Fibroblast of pulmonary artery (primary cell): ENCODE measurements around the gene CYP3A4.
"Not testable (repeated sequence)": the region's sequence is repeated elsewhere in the genome, so short reads cannot be mapped to it uniquely, and the experiment has no call there.

Experiments
- DNase-seq: peaks from one replicate; pipeline ENCODE4 v3.0.0-alpha.2; 2010; ENCODE audit warnings: low read depth
- H3K4me3 ChIP-seq: replicated peaks from 2 replicates; pipeline ENCODE4 v1.5.1; 2011; ENCODE audit warnings: low read depth, mild to moderate bottlenecking, control low read depth, low read length, moderate library complexity
- TF ChIP-seq, protein P1 (sequence below): IDR thresholded peaks from 2 replicates; pipeline ENCODE4 v1.5.1; 2011; ENCODE audit warnings: mild to moderate bottlenecking, control low read depth, low read length, inconsistent platforms; ENCODE audit errors: missing control alignments

The CYP3A4 gene

DNA sequence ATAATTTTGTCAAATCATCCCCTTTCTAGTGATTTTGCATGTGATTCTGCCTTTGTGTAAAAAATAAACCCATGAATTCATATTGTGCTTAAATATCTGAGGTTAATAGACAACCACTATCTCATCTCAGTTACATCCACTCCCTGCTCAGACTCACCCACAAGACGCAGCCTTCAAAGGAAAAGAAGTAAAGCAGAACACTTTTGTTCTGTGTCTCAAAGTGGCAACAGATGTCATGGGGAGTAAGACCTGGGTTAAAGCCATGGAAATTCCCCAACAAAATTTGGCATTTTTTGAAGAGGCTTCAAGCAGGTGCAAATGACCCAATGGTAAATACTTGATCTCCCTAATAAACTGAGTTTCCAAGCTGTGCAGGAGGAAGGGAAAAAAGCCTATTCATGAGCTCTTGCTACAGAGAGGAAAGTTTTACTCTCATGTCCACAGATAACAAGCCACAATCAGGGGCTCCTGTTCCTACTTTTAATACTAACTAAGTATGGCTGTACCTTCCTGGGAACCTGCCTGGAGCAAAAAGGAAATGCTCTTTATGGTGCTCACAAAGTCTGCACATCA lies 53.7 kb downstream of the CYP3A4 start:
- TF ChIP-seq, protein P1, sequence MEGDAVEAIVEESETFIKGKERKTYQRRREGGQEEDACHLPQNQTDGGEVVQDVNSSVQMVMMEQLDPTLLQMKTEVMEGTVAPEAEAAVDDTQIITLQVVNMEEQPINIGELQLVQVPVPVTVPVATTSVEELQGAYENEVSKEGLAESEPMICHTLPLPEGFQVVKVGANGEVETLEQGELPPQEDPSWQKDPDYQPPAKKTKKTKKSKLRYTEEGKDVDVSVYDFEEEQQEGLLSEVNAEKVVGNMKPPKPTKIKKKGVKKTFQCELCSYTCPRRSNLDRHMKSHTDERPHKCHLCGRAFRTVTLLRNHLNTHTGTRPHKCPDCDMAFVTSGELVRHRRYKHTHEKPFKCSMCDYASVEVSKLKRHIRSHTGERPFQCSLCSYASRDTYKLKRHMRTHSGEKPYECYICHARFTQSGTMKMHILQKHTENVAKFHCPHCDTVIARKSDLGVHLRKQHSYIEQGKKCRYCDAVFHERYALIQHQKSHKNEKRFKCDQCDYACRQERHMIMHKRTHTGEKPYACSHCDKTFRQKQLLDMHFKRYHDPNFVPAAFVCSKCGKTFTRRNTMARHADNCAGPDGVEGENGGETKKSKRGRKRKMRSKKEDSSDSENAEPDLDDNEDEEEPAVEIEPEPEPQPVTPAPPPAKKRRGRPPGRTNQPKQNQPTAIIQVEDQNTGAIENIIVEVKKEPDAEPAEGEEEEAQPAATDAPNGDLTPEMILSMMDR: no peak
- no peak for DNase-seq
- H3K4me3 ChIP-seq: no peak overlapping the region

DNA sequence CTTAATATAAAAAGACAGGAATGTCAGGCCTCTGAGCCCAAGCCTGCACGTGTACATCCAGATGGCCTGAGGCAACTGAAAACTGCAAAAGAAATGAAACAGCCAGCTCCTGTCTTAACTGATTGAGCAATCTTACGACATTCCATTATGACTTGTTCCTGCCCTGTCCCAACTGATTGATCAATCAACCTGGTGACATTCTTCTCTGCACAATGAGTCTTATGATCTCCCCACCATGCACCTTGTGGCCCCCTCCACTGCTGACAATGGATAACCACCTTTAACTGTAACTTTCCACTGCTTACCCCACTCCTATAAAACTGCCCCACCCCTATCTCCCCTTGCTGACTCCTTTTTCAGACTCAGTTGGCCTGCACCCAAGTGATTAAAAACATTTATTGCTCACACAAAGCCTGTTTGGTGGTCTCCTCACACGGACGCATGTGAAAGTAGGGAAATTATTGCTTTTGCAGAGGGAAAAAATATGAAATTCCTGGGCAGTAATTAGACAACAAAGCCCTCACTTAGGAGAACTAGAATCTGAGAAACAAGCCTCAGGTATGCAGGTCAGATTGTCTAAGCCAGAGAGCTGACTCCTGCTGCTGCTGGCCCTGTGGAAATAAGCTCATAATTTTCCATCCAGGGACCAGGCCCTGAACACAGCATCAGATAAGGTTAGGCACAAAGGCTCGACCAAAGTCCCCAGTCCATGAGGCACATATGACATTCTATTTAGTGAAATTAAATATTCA lies 54.3 kb downstream of the CYP3A4 start:
- TF ChIP-seq, protein P1: no peak
- H3K4me3 ChIP-seq: no peak overlapping the region
- peak; percentile 10 for DNase-seq

- no peak overlapping the region for H3K4me3 ChIP-seq
- DNase-seq: no peak
- TF ChIP-seq, protein P1: no peak
These were observed 55.4 kb downstream of the CYP3A4 start for GRCh38 chr7:99728615-99729014.

DNA sequence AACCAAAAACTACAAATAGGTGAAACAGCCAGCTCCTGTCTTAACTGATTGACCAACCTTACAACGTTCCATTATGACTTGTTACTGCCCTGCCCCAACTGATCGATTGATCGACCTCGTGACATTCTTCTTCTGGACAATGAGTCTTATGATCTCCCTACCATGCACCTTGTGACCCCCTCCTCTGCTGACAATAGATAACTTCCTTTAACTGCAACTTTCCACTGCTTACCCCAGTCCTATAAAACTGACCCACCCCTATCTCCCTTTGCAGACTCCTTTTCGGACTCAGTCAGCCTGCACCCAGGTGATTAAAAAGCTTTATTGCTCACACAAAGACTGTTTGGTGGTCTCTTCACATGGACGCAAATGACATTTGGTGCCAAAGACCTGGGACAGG lies 60.8 kb downstream of the CYP3A4 start:
- not testable (repeated sequence) for DNase-seq, H3K4me3 ChIP-seq

- TF ChIP-seq, protein P1: no peak
- DNase-seq: no peak
These were observed 63.0 kb downstream of the CYP3A4 start for GRCh38 chr7:99720800-99721595.

GRCh38 chr7:99719996-99720769 lies 63.8 kb downstream of the CYP3A4 start:
- H3K4me3 ChIP-seq: no peak overlapping the region
- DNase-seq: no peak
- TF ChIP-seq, protein P1: no peak

More at GRCh38 chr7:99720800-99721595, 63.0 kb downstream of the CYP3A4 start:
- no peak overlapping the region for H3K4me3 ChIP-seq
